ENCODE data around the gene ZNF385A.

Gene ZNF385A

GRCh38 chr12:54390176-54390667, 5.7 kb upstream of the ZNF385A start:
- TF ChIP-seq ZFP3 (CRISPR knock-in tag; IDR thresholded peaks at IDR 0.05) (no peak), TOX (CRISPR knock-in tag; IDR thresholded peaks at IDR 0.05; ENCODE audit: borderline replicate concordance) (no peak), ESRRG (CRISPR knock-in tag; IDR thresholded peaks at IDR 0.05) (no peak), CSRNP3 (CRISPR knock-in tag; IDR thresholded peaks at IDR 0.05) (no peak), CREB5 (CRISPR knock-in tag; IDR thresholded peaks at IDR 0.05; ENCODE audit: low read depth) (no peak), POU6F1 (CRISPR knock-in tag; IDR thresholded peaks at IDR 0.05; ENCODE audit: borderline replicate concordance, low read depth) (no peak), TSHZ2 (CRISPR knock-in tag; IDR thresholded peaks at IDR 0.05) (no peak), ISL1 (CRISPR knock-in tag; IDR thresholded peaks at IDR 0.05) (no peak), ZC3H10 (CRISPR knock-in tag; IDR thresholded peaks at IDR 0.05) (no peak), ZFP30 (CRISPR knock-in tag; IDR thresholded peaks at IDR 0.05) (no peak), ZNF70 (CRISPR knock-in tag; IDR thresholded peaks at IDR 0.05) (no peak), OSR1 (CRISPR knock-in tag; IDR thresholded peaks at IDR 0.05) (no peak), CSDC2 (CRISPR knock-in tag; IDR thresholded peaks at IDR 0.05) (no peak), TCF4 (CRISPR knock-in tag; IDR thresholded peaks at IDR 0.05; ENCODE audit: borderline replicate concordance) (no peak)
- no peak for ATAC-seq

- ATAC-seq, result no peak
- TF ChIP-seq ISL1 (CRISPR knock-in tag; IDR thresholded peaks at IDR 0.05), result no peak
- TF ChIP-seq BACH2 (CRISPR knock-in tag; IDR thresholded peaks at IDR 0.05; ENCODE audit: borderline replicate concordance), result no peak
- TF ChIP-seq ZNF8 (CRISPR knock-in tag; IDR thresholded peaks at IDR 0.05), result no peak
- TF ChIP-seq OSR1 (CRISPR knock-in tag; IDR thresholded peaks at IDR 0.05), result no peak
- no peak for TF ChIP-seq POU6F1 (CRISPR knock-in tag; IDR thresholded peaks at IDR 0.05; ENCODE audit: borderline replicate concordance, low read depth)
- no peak for TF ChIP-seq CREB5 (CRISPR knock-in tag; IDR thresholded peaks at IDR 0.05; ENCODE audit: low read depth)
- no peak for TF ChIP-seq TOX (CRISPR knock-in tag; IDR thresholded peaks at IDR 0.05; ENCODE audit: borderline replicate concordance)
- TF ChIP-seq ZFP30 (CRISPR knock-in tag; IDR thresholded peaks at IDR 0.05), result no peak
- no peak for TF ChIP-seq GLIS3 (CRISPR knock-in tag; IDR thresholded peaks at IDR 0.05)
- no peak for TF ChIP-seq PATZ1 (CRISPR knock-in tag; IDR thresholded peaks at IDR 0.05; ENCODE audit: borderline replicate concordance)
- no peak for TF ChIP-seq TSHZ2 (CRISPR knock-in tag; IDR thresholded peaks at IDR 0.05)
- no peak for TF ChIP-seq CSRNP3 (CRISPR knock-in tag; IDR thresholded peaks at IDR 0.05)
- no peak for TF ChIP-seq TCF4 (CRISPR knock-in tag; IDR thresholded peaks at IDR 0.05; ENCODE audit: borderline replicate concordance)
- no peak for TF ChIP-seq PPARA (CRISPR knock-in tag; IDR thresholded peaks at IDR 0.05; ENCODE audit: borderline replicate concordance)
- TF ChIP-seq ESRRG (CRISPR knock-in tag; IDR thresholded peaks at IDR 0.05), result no peak
- no peak for TF ChIP-seq ZNF70 (CRISPR knock-in tag; IDR thresholded peaks at IDR 0.05)
- TF ChIP-seq ZC3H10 (CRISPR knock-in tag; IDR thresholded peaks at IDR 0.05), result no peak
- TF ChIP-seq ZNF565 (CRISPR knock-in tag; conservative IDR thresholded peaks at IDR 0.05; ENCODE audit: low read depth), result no peak
Measured at GRCh38 chr12:54389607-54390175, 5.2 kb upstream of the ZNF385A start.

Data from SK-N-SH treated with all-trans-retinoic acid at 6 μM for 48 hours (cell line).